ENCODE measurements around the gene GAS7. TPM values are rescaled to one million over a fixed set of nuclear protein-coding genes. Genes with fewer than 3 reads are reported as not detected.

Gene GAS7
- total RNA-seq, 1 donor from 2014 or later = 19.5 TPM

- no peak for TF ChIP-seq CTCF (conservative IDR thresholded peaks at IDR 0.05)
- H3K27ac Mint-ChIP-seq = no peak overlapping the region
- no peak for DNase-seq (ENCODE audit: extremely low spot score, unreplicated experiment)
- H3K27me3 Mint-ChIP-seq = peaks cover 47% of the 10 kb centered on the region
- H3K36me3 Mint-ChIP-seq = no peaks in the 10 kb centered on the region
- no peak overlapping the region for H3K4me3 Mint-ChIP-seq
- H3K9me3 Mint-ChIP-seq = peaks cover 5% of the 10 kb centered on the region
- H3K4me1 Mint-ChIP-seq (ENCODE audit: unreplicated experiment) = peaks cover 14% of the 10 kb centered on the region
Measured at GRCh38 chr17:10109146-10109545, 89.3 kb downstream of the GAS7 start.

- no peak overlapping the region for H3K27ac Mint-ChIP-seq
- H3K9me3 Mint-ChIP-seq = peaks cover 8% of the 10 kb centered on the region
- H3K4me3 Mint-ChIP-seq = no peak overlapping the region
- DNase-seq (ENCODE audit: extremely low spot score, unreplicated experiment) = no peak
- TF ChIP-seq CTCF (conservative IDR thresholded peaks at IDR 0.05) = no peak
- H3K4me1 Mint-ChIP-seq (ENCODE audit: unreplicated experiment) = peaks cover 10% of the 10 kb centered on the region
- no peaks in the 10 kb centered on the region for H3K36me3 Mint-ChIP-seq
- peaks cover 36% of the 10 kb centered on the region for H3K27me3 Mint-ChIP-seq
Measured at GRCh38 chr17:10107316-10108165, 90.9 kb downstream of the GAS7 start.

GRCh38 chr17:10106067-10106466 is 92.3 kb downstream of the GAS7 start:
- Mint-ChIP-seq H3K27ac (peak overlapping the region; percentile 80), H3K27me3 (peaks cover 29% of the 10 kb centered on the region), H3K9me3 (peaks cover 8% of the 10 kb centered on the region), H3K4me1 (ENCODE audit: unreplicated experiment) (peaks cover 10% of the 10 kb centered on the region), H3K36me3 (no peaks in the 10 kb centered on the region), H3K4me3 (peak overlapping the region; percentile 13)
- no peak for TF ChIP-seq CTCF (conservative IDR thresholded peaks at IDR 0.05)
- DNase-seq (ENCODE audit: extremely low spot score, unreplicated experiment) = no peak

DNA sequence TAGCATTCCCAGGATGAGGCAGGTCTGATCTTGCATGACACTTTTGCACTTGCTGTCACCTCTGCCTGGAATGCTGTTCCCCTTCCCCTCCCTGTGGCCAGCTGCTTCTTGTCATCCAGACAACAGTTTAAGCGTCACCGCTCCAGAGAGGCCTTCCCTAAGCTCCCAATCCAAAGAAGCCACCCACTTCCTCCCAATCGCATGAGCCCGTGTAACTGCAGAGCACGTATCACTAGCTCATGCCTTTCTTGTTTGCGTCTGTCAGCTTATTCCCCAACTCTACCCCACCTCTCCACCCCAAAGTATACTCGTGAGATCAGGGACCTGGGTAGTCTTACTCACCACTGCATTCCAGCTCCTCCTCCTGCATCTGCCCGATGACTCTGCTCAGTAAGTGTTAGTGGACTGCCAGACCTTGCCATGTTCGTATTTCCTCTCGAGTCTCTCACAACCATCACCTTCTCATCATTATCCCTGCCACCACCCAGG is 92.8 kb downstream of the GAS7 start:
- H3K36me3 Mint-ChIP-seq = no peaks in the 10 kb centered on the region
- H3K4me3 Mint-ChIP-seq = peak overlapping the region; percentile 13
- H3K4me1 Mint-ChIP-seq (ENCODE audit: unreplicated experiment) = peaks cover 10% of the 10 kb centered on the region
- H3K27me3 Mint-ChIP-seq = peaks cover 25% of the 10 kb centered on the region
- no peak for TF ChIP-seq CTCF (conservative IDR thresholded peaks at IDR 0.05)
- peaks cover 8% of the 10 kb centered on the region for H3K9me3 Mint-ChIP-seq
- H3K27ac Mint-ChIP-seq = peak overlapping the region; percentile 80
- DNase-seq (ENCODE audit: extremely low spot score, unreplicated experiment) = no peak

DNA sequence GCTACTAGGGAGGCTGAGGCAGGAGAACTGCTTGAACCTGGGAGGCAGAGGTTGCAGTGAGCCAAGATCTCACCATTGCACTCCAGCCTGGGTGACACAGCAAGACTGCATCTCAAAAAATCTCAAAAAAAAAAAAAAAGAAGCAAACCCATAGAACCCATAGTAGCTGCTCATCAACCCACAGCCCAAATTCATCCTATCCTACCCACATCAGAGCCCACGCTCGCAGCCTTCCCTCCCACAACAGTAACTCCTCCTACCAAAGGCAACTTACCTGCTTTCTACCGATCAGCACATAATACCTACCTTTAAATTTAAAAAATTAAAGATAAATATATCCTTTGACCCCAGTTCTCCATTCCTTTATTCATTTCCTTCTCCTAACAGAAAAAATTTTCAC is 94.7 kb downstream of the GAS7 start:
- H3K9me3 Mint-ChIP-seq = peaks cover 8% of the 10 kb centered on the region
- H3K4me1 Mint-ChIP-seq (ENCODE audit: unreplicated experiment) = peaks cover 10% of the 10 kb centered on the region
- no peaks in the 10 kb centered on the region for H3K36me3 Mint-ChIP-seq
- no peak overlapping the region for H3K27ac Mint-ChIP-seq
- peaks cover 30% of the 10 kb centered on the region for H3K27me3 Mint-ChIP-seq
- no peak for TF ChIP-seq CTCF (conservative IDR thresholded peaks at IDR 0.05)
- DNase-seq (ENCODE audit: extremely low spot score, unreplicated experiment) = no peak
- H3K4me3 Mint-ChIP-seq = no peak overlapping the region

Data from type B pancreatic cell (in vitro differentiated cells).